ENCODE measurements around the gene ETV2. TPM values are rescaled to one million over a fixed set of nuclear protein-coding genes. Genes with fewer than 3 reads are reported as not detected.

Gene ETV2
- total RNA-seq, 1 donor from 2014 or later, result 1.4 TPM

- DNase-seq (ENCODE audit: low spot score in 2 of 2, unreplicated experiment in 2 of 2), result no peak
- Mint-ChIP-seq H3K4me1 (no peaks in the 10 kb centered on the region), H3K9me3 (peaks cover 11% of the 10 kb centered on the region), H3K36me3 (no peaks in the 10 kb centered on the region), H3K27ac (no peak overlapping the region), H3K4me3 (no peak overlapping the region), H3K27me3 (ENCODE audit: low read depth) (peaks cover 6% of the 10 kb centered on the region)
- TF ChIP-seq CTCF (IDR thresholded peaks at IDR 0.05; ENCODE audit: unreplicated experiment), result no peak
These were observed 33.9 kb upstream of the ETV2 start for GRCh38 chr19:35607661-35608060.

GRCh38 chr19:35608251-35608650 is 33.3 kb upstream of the ETV2 start:
- H3K27me3 Mint-ChIP-seq (ENCODE audit: low read depth), result peaks cover 4% of the 10 kb centered on the region
- H3K9me3 Mint-ChIP-seq, result peaks cover 11% of the 10 kb centered on the region
- DNase-seq (ENCODE audit: low spot score in 2 of 2, unreplicated experiment in 2 of 2), result no peak
- H3K4me1 Mint-ChIP-seq, result no peaks in the 10 kb centered on the region
- no peak for TF ChIP-seq CTCF (IDR thresholded peaks at IDR 0.05; ENCODE audit: unreplicated experiment)
- H3K27ac Mint-ChIP-seq, result no peak overlapping the region
- H3K4me3 Mint-ChIP-seq, result no peak overlapping the region
- no peaks in the 10 kb centered on the region for H3K36me3 Mint-ChIP-seq

- Mint-ChIP-seq H3K9me3 (peaks cover 11% of the 10 kb centered on the region), H3K36me3 (no peaks in the 10 kb centered on the region), H3K4me3 (no peak overlapping the region), H3K27me3 (ENCODE audit: low read depth) (peaks cover 2% of the 10 kb centered on the region), H3K27ac (no peak overlapping the region), H3K4me1 (no peaks in the 10 kb centered on the region)
- no peak for TF ChIP-seq CTCF (IDR thresholded peaks at IDR 0.05; ENCODE audit: unreplicated experiment)
- no peak for DNase-seq (ENCODE audit: low spot score in 2 of 2, unreplicated experiment in 2 of 2)
These were observed 31.6 kb upstream of the ETV2 start for GRCh38 chr19:35609851-35610353.

GRCh38 chr19:35612224-35612558 is 29.4 kb upstream of the ETV2 start:
- peaks cover 4% of the 10 kb centered on the region for H3K36me3 Mint-ChIP-seq
- H3K27me3 Mint-ChIP-seq (ENCODE audit: low read depth), result peaks cover 2% of the 10 kb centered on the region
- peaks cover 11% of the 10 kb centered on the region for H3K9me3 Mint-ChIP-seq
- peak overlapping the region; percentile 83 for H3K4me3 Mint-ChIP-seq
- H3K4me1 Mint-ChIP-seq, result no peaks in the 10 kb centered on the region
- DNase-seq (ENCODE audit: low spot score in 2 of 2, unreplicated experiment in 2 of 2), result no peak
- H3K27ac Mint-ChIP-seq, result peak overlapping the region; percentile 77
- no peak for TF ChIP-seq CTCF (IDR thresholded peaks at IDR 0.05; ENCODE audit: unreplicated experiment)

GRCh38 chr19:35612559-35613321 is 28.8 kb upstream of the ETV2 start, which contains the start of gene HAUS5:
TSS of gene HAUS5 (plus strand) at chr19:35612735. CDS start at chr19:35612795, 60 bp downstream.
- peaks cover 7% of the 10 kb centered on the region for H3K9me3 Mint-ChIP-seq
- peaks cover 2% of the 10 kb centered on the region for H3K27me3 Mint-ChIP-seq (ENCODE audit: low read depth)
- H3K4me1 Mint-ChIP-seq, result no peaks in the 10 kb centered on the region
- H3K27ac Mint-ChIP-seq, result peak within 1 kb of the TSS; percentile 77
- peak; percentile 94 to 99 for DNase-seq (ENCODE audit: low spot score in 2 of 2, unreplicated experiment in 2 of 2)
- H3K36me3 Mint-ChIP-seq, result peaks cover 4% of the 10 kb centered on the region
- TF ChIP-seq CTCF (IDR thresholded peaks at IDR 0.05; ENCODE audit: unreplicated experiment), result no peak
- H3K4me3 Mint-ChIP-seq, result peak within 1 kb of the TSS; percentile 83

Measured in mesothelial cell of epicardium (in vitro differentiated cells).